GM12865 (cell line): ENCODE measurements around the gene ZBTB20.
A peak's percentile ranks its signal among the peaks of the same experiment; 100 is the strongest.
"Not testable (repeated sequence)": the region's sequence is repeated elsewhere in the genome, so short reads cannot be mapped to it uniquely, and the experiment has no call there.

ENCODE experiments used
- DNase-seq: peaks from one replicate; pipeline ENCODE4 v3.0.0; 2010; ENCODE audit warnings: low read depth
- H3K4me3 ChIP-seq: 2 replicates; pipeline ENCODE4 v1.5.1; 2011; ENCODE audit warnings: mild to moderate bottlenecking, low read depth, low read length, control low read depth
- CTCF ChIP-seq: IDR thresholded peaks from 2 replicates; pipeline ENCODE4 v1.5.1; 2011; ENCODE audit warnings: low read length, control low read depth, low read depth, inconsistent platforms; ENCODE audit not compliant: insufficient read depth; ENCODE audit errors: missing control alignments

The ZBTB20 gene

DNA sequence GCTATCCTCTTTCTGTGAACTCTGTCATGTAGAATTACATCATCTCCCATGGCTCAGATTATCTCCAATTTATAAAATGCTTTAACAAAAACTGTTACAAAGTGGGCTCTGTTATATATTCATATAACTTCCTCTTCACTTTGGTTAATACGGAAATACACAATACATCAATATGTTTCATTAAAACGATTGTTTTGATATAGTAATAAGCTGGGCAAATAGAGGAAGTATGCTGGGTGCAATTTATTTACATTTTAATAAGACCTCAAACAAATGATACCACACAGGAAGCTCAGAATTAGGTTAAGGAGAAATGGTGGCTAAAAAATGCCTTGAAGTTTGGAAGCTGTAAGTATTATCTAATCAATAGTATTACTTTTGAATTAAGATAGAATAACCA is 331.0 kb downstream of the ZBTB20 start:
- no peak overlapping the region for H3K4me3 ChIP-seq
- no peak for DNase-seq
- TF ChIP-seq CTCF, result no peak

DNA sequence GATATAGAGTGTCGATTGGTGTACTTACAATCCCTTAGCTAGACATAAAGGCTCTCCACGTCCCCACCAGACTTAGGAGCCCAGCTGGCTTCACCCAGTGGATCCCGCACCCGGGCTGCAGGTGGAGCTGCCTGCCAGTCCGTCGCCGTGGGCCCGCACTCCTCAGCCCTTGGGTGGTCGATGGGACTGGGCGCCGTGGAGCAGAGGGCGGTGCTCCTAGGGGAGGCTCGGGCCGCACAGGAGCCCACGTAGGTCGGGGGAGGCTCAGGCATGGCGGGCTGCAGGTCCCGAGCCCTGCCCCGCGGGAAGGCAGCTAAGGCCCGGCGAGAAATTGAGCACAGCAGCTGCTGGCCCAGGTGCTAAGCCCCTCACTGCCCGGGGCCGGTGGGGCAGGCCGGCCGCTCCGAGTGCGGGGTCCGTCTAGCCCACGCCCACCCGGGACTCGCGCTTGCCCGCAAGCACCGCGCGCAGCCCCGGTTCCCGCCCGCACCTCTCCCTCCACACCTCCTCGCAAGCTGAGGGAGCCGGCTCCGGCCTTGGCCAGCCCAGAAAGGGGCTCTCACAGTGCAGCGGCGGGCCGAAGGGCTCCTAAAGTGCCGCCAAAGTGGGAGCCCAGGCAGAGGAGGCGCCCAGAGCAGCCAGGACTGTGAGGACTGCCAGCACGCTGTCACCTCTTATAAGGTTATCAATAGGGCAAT is 334.4 kb downstream of the ZBTB20 start:
- not testable (repeated sequence) for DNase-seq, H3K4me3 ChIP-seq

- peak; percentile 84 for DNase-seq
- no peak for TF ChIP-seq CTCF
- H3K4me3 ChIP-seq, result peak overlapping the region; percentile 46
These were observed 337.2 kb downstream of the ZBTB20 start for GRCh38 chr3:114809668-114810413.

- no peak overlapping the region for H3K4me3 ChIP-seq
- TF ChIP-seq CTCF, result no peak
- peak; percentile 5 for DNase-seq
These were observed 343.0 kb downstream of the ZBTB20 start for GRCh38 chr3:114804099-114804498.

DNA sequence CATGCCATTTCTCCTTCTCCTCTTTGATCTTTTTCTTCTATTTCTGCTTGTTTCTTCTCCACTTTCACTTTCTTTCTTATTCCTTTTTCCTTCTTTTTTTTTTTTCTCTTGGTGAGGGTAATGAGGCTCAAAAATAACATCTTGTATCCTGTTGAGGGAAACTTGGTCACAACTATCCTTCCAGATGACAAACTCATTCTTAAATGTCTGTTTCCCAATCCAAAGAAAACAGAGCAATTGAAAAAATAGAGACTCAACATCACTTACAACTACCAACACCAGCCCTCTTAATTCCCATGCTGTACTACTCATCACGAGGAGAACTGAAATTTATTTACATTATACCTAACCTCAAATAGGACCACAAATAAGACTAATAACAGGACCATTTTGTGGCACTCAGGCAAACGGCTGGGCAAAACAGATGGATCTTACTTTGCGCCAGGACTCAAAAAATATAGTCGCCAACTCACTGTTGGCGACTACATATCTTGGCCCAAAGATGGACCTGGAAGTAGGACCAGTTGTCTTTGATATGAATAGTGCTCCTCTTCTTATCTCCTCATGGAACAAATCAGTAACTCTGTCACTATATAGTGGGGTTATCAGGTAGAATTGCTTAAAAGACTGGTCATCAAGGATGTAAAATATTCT is 343.9 kb downstream of the ZBTB20 start:
- no peak for DNase-seq
- TF ChIP-seq CTCF, result no peak
- no peak overlapping the region for H3K4me3 ChIP-seq

- no peak for TF ChIP-seq CTCF
- DNase-seq, result no peak
- no peak overlapping the region for H3K4me3 ChIP-seq
These were observed 346.6 kb downstream of the ZBTB20 start for GRCh38 chr3:114800272-114801031.

DNA sequence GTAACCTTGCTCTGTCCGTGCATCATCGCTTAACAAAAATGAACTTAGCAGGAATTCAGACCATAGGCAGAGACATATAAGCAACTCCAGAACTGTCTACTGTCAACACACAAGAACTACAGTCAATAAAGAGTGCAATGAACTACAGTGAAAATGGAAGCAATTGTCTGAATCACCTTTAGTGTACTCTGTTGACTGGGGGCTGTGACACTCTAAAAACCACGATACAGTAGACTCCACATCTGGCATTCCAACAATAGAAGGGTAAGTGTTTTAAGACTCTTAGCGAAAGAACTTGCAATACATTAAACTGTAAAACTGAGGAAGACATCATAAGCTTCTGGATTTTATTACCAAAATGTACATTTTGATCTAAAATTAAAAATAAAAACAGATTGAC is 347.3 kb downstream of the ZBTB20 start:
- no peak for TF ChIP-seq CTCF
- H3K4me3 ChIP-seq, result no peak overlapping the region
- no peak for DNase-seq
